Fibroblast of lung (primary cell): ENCODE measurements around the gene SARM1. TPM values are rescaled to one million over a fixed set of nuclear protein-coding genes. Genes with fewer than 3 reads are reported as not detected.

Source experiments
- DNase-seq, 2 donors: peaks; one replicate each; pipeline versions ENCODE4 v3.0.0 to v3.0.0-alpha.2; 2010; ENCODE audit warnings: low read depth in 2 of 2
- H2AFZ ChIP-seq: 2 replicates; pipeline ENCODE4 v1.5.1; 2012; ENCODE audit warnings: low read length, control low read depth, inconsistent platforms
- H3K27ac ChIP-seq: 2 replicates; pipeline ENCODE4 v1.5.1; 2011; ENCODE audit warnings: low read length, control low read depth; ENCODE audit not compliant: insufficient read depth
- H3K27me3 ChIP-seq: 2 replicates; pipeline ENCODE4 v1.5.1; 2011; ENCODE audit warnings: mild to moderate bottlenecking, low read length; ENCODE audit not compliant: control insufficient read depth, insufficient read depth
- H3K36me3 ChIP-seq: 2 replicates; pipeline ENCODE4 v1.5.1; 2011; ENCODE audit warnings: low read length; ENCODE audit not compliant: control insufficient read depth, insufficient read depth
- H3K4me1 ChIP-seq: 2 replicates; pipeline ENCODE4 v1.5.1; 2011; ENCODE audit warnings: low read length; ENCODE audit not compliant: control insufficient read depth, insufficient read depth; ENCODE audit errors: extremely low read depth
- H3K4me2 ChIP-seq: 2 replicates; pipeline ENCODE4 v1.5.1; 2011; ENCODE audit warnings: low read length, control low read depth; ENCODE audit not compliant: insufficient read depth; ENCODE audit errors: extremely low read depth
- H3K4me3 ChIP-seq, 4 experiments: fragments of 200-600 bp in 1 of 4; sonication (generic) in 1 of 4; replicated peaks in 1 of 4; 2 replicates each; pipeline ENCODE4 v1.5.1; 2011 to 2016; ENCODE audit warnings: low read length in 4 of 4, low read depth in 3 of 4, mild to moderate bottlenecking in 3 of 4, control low read depth in 2 of 4, inconsistent platforms in 1 of 4, mixed read lengths in 1 of 4; ENCODE audit not compliant: insufficient read depth in 1 of 4; ENCODE audit errors: control extremely low read depth in 1 of 4
- H3K79me2 ChIP-seq: 2 replicates; pipeline ENCODE4 v1.5.1; 2012; ENCODE audit warnings: mild to moderate bottlenecking, low read length, inconsistent platforms; ENCODE audit not compliant: control insufficient read depth, insufficient read depth
- H3K9ac ChIP-seq: 2 replicates; pipeline ENCODE4 v1.5.1; 2011; ENCODE audit warnings: mild to moderate bottlenecking, low read length, control low read depth; ENCODE audit not compliant: insufficient read depth
- H3K9me3 ChIP-seq: 2 replicates; pipeline ENCODE4 v1.5.1; 2012; ENCODE audit warnings: low read depth, low read length; ENCODE audit not compliant: control insufficient read depth, insufficient read depth
- H4K20me1 ChIP-seq: 2 replicates; pipeline ENCODE4 v1.5.1; 2011; ENCODE audit warnings: low read length; ENCODE audit not compliant: control insufficient read depth, insufficient read depth; ENCODE audit errors: extremely low read depth
- CTCF ChIP-seq, 2 donors: IDR thresholded peaks in 1 of 2; conservative IDR thresholded peaks in 1 of 2; 1 replicate in 1 of 2; 2 replicates in 1 of 2; pipeline ENCODE4 v1.5.1; 2011 to 2012; ENCODE audit warnings: low read length in 2 of 2, control low read depth in 1 of 2, inconsistent platforms in 1 of 2, low read depth in 1 of 2, mild to moderate bottlenecking in 1 of 2
- EZH2 ChIP-seq: IDR thresholded peaks from 2 replicates; pipeline ENCODE4 v1.5.1; 2012; ENCODE audit warnings: low read length, control low read depth, mild to moderate bottlenecking; ENCODE audit errors: missing control alignments
- polyA plus RNA-seq, 2 donors: library from polyadenylated mRNA; depleted of rRNA in 1 of 2; stranded (reverse) in 1 of 2; unstranded in 1 of 2; fragments of >200 nt; gene quantifications; 2 replicates each; pipeline ENCODE4 v1.2.1, GENCODE V29; 2011 to 2012; ENCODE audit warnings: missing spikeins in 1 of 2
- total RNA-seq: library from RNA; depleted of rRNA; stranded (reverse); fragments of >200 nt; gene quantifications from 2 replicates; pipeline ENCODE4 v1.2.1, GENCODE V29; 2014

Gene SARM1
- total and polyA plus RNA-seq, 2 donors (not counting 1 experiment from before 2014, with no cell fraction given) = 3.1 to 10.8 TPM

- H3K4me3 ChIP-seq = no peak overlapping the region
- H3K27me3 ChIP-seq = no peaks in the 10 kb centered on the region
- H2AFZ ChIP-seq = no peak overlapping the region
- TF ChIP-seq EZH2 = no peak
- TF ChIP-seq CTCF (conservative IDR thresholded peaks at IDR 0.05 in 1 of 2, IDR thresholded peaks at IDR 0.05 in 1 of 2; ENCODE audit: low read depth in 1 of 2, low read length in 2 of 2) = no peak
- H3K27ac ChIP-seq = no peak overlapping the region
- no peaks in the 10 kb centered on the region for H3K9me3 ChIP-seq
- peaks cover 5% of the 10 kb centered on the region for H3K36me3 ChIP-seq
- no peaks in the 10 kb centered on the region for H4K20me1 ChIP-seq
- H3K4me2 ChIP-seq = no peak overlapping the region
- no peaks in the 10 kb centered on the region for H3K4me1 ChIP-seq
- H3K9ac ChIP-seq = no peak overlapping the region
- H3K79me2 ChIP-seq = no peaks in the 10 kb centered on the region
- no peak for DNase-seq
Measured at GRCh38 chr17:28392491-28392890, 21.0 kb downstream of the SARM1 start.

GRCh38 chr17:28394337-28395116, 23.0 kb downstream of the SARM1 start:
- H3K4me3 ChIP-seq = no peak overlapping the region
- no peak overlapping the region for H2AFZ ChIP-seq
- H3K36me3 ChIP-seq = peaks cover 9% of the 10 kb centered on the region
- H3K27ac ChIP-seq = no peak overlapping the region
- peaks cover 3% of the 10 kb centered on the region for H3K4me1 ChIP-seq
- no peak overlapping the region for H3K4me2 ChIP-seq
- H3K27me3 ChIP-seq = no peaks in the 10 kb centered on the region
- H3K9ac ChIP-seq = no peak overlapping the region
- peak in 1 of 2 donors; percentile 71 for DNase-seq
- no peaks in the 10 kb centered on the region for H3K79me2 ChIP-seq
- no peak for TF ChIP-seq CTCF (conservative IDR thresholded peaks at IDR 0.05 in 1 of 2, IDR thresholded peaks at IDR 0.05 in 1 of 2; ENCODE audit: low read depth in 1 of 2, low read length in 2 of 2)
- TF ChIP-seq EZH2 = no peak
- H4K20me1 ChIP-seq = no peaks in the 10 kb centered on the region
- no peaks in the 10 kb centered on the region for H3K9me3 ChIP-seq

GRCh38 chr17:28395426-28395825, 23.9 kb downstream of the SARM1 start:
- Histone ChIP-seq H3K79me2 (no peaks in the 10 kb centered on the region), H3K4me2 (no peak overlapping the region), H2AFZ (no peak overlapping the region), H3K27ac (no peak overlapping the region), H4K20me1 (no peaks in the 10 kb centered on the region), H3K4me3 (no peak overlapping the region), H3K36me3 (peaks cover 7% of the 10 kb centered on the region), H3K9me3 (no peaks in the 10 kb centered on the region), H3K9ac (no peak overlapping the region), H3K4me1 (peaks cover 3% of the 10 kb centered on the region), H3K27me3 (no peaks in the 10 kb centered on the region)
- TF ChIP-seq CTCF (conservative IDR thresholded peaks at IDR 0.05 in 1 of 2, IDR thresholded peaks at IDR 0.05 in 1 of 2; ENCODE audit: low read depth in 1 of 2, low read length in 2 of 2) (no peak), EZH2 (no peak)
- no peak for DNase-seq
